Prostate gland (tissue), 2 donors: ENCODE results near the gene ARHGAP25. TPM values are rescaled to one million over a fixed set of nuclear protein-coding genes. Genes with fewer than 3 reads are reported as not detected.

ENCODE experiments used
- DNase-seq: peaks from one replicate; pipeline ENCODE4 v3.0.0-alpha.2; 2019; ENCODE audit warnings: low spot score
- H3K27ac ChIP-seq, 2 donors: fragments of 200-600 bp; sonication (generic); 2 replicates each; pipeline ENCODE4 v1.5.1; 2017 to 2019
- H3K27me3 ChIP-seq: fragments of 200-600 bp; sonication (generic); replicated peaks from 2 replicates; pipeline ENCODE4 v1.5.1; 2019; ENCODE audit not compliant: insufficient read depth
- H3K36me3 ChIP-seq, 2 donors: fragments of 200-600 bp; sonication (generic); 1 replicate in 1 of 2; 2 replicates in 1 of 2; pipeline versions ENCODE4 v1.5.1 to v1.8.1; 2017 to 2019
- H3K4me1 ChIP-seq: fragments of 200-600 bp; sonication (generic); replicated peaks from 2 replicates; pipeline ENCODE4 v1.5.1; 2019
- H3K4me3 ChIP-seq, 2 donors: fragments of 200-600 bp; sonication (generic); 2 replicates each; pipeline ENCODE4 v1.5.1; 2017 to 2019
- H3K9me3 ChIP-seq: fragments of 200-600 bp; sonication (generic); 2 replicates; pipeline ENCODE4 v1.5.1; 2017
- CTCF ChIP-seq, 4 experiments: fragments of 200-600 bp in 2 of 4; fragments of 450-650 bp in 2 of 4; sonication (generic) in 2 of 4; IDR thresholded peaks; 1 replicate in 3 of 4; 2 replicates in 1 of 4; pipeline ENCODE4 v1.5.1; 2016 to 2019; ENCODE audit warnings: antibody characterized with exemption in 4 of 4, mild to moderate bottlenecking in 2 of 4, moderate library complexity in 2 of 4
- POLR2A ChIP-seq: fragments of 450-650 bp; IDR thresholded peaks from one replicate; pipeline ENCODE4 v1.6.1; 2016; ENCODE audit warnings: antibody characterized with exemption, mild to moderate bottlenecking
- POLR2AphosphoS5 ChIP-seq: sonication (generic); formaldehyde crosslinking; IDR thresholded peaks from one replicate; pipeline ENCODE4 v1.6.1; 2017; ENCODE audit warnings: antibody characterized with exemption
- WGBS: methylation state at CpG from one replicate; pipeline ENCODE4 v1.1.5; 2018; 5-methylcytosine and 5-hydroxymethylcytosine counted together
- intact Hi-C: fragments of 100-400 bp; cut with DNase I; formaldehyde crosslinking; loops from one replicate; pipeline ENCODE4 v1.14.2; 2022
- total RNA-seq, 2 donors: library from RNA; depleted of rRNA; stranded (reverse); fragments of >200 nt; gene quantifications; one replicate each; pipeline ENCODE4 v1.1.0, GENCODE V29; 2016

Gene ARHGAP25
- total RNA-seq, 2 donors from 2014 or later, result 5.0 to 6.2 TPM

- no peak overlapping the region for H3K4me3 ChIP-seq
- WGBS, result 88% methylated on average over 3 of the region's 3 CpGs
- H3K27me3 ChIP-seq, result no peaks in the 10 kb centered on the region
- no peak overlapping the region for H3K27ac ChIP-seq
- no peak for TF ChIP-seq POLR2A
- no peak for TF ChIP-seq CTCF (IDR thresholded peaks at IDR 0.05)
- TF ChIP-seq POLR2AphosphoS5, result no peak
- no peaks in the 10 kb centered on the region for H3K4me1 ChIP-seq
- intact Hi-C loops, result no loop called here
- no peaks in the 10 kb centered on the region for H3K9me3 ChIP-seq
- H3K36me3 ChIP-seq, result no peaks in the 10 kb centered on the region
- no peak for DNase-seq
Observed at GRCh38 chr2:68690851-68691250, 43.8 kb upstream of the ARHGAP25 start.

- no peaks in the 10 kb centered on the region for H3K36me3 ChIP-seq
- no peak for DNase-seq
- intact Hi-C loops, result no loop called here
- no peak for TF ChIP-seq POLR2A
- no peak overlapping the region for H3K4me3 ChIP-seq
- H3K9me3 ChIP-seq, result no peaks in the 10 kb centered on the region
- no peaks in the 10 kb centered on the region for H3K4me1 ChIP-seq
- 90% methylated on average over 1 of the region's 1 CpG for WGBS
- H3K27me3 ChIP-seq, result no peaks in the 10 kb centered on the region
- no peak overlapping the region for H3K27ac ChIP-seq
Observed at GRCh38 chr2:68692511-68692910, 42.1 kb upstream of the ARHGAP25 start.

- Histone ChIP-seq H3K9me3 (no peaks in the 10 kb centered on the region), H3K4me3 (no peak overlapping the region), H3K27me3 (no peaks in the 10 kb centered on the region), H3K27ac (no peak overlapping the region), H3K4me1 (no peaks in the 10 kb centered on the region), H3K36me3 (no peaks in the 10 kb centered on the region)
- intact Hi-C loops, result no loop called here
- no peak for TF ChIP-seq POLR2A
- no peak for TF ChIP-seq POLR2AphosphoS5
- no peak for TF ChIP-seq CTCF (IDR thresholded peaks at IDR 0.05)
- no peak for DNase-seq
- WGBS, result 89% methylated on average over 2 of the region's 2 CpGs
Observed at GRCh38 chr2:68693951-68694350, 40.7 kb upstream of the ARHGAP25 start.

GRCh38 chr2:68695971-68696370, 38.6 kb upstream of the ARHGAP25 start:
- DNase-seq, result no peak
- no peak overlapping the region for H3K27ac ChIP-seq
- intact Hi-C loops, result no loop called here
- WGBS, result 92% methylated on average over 4 of the region's 4 CpGs
- no peaks in the 10 kb centered on the region for H3K36me3 ChIP-seq
- no peaks in the 10 kb centered on the region for H3K9me3 ChIP-seq
- no peaks in the 10 kb centered on the region for H3K4me1 ChIP-seq
- TF ChIP-seq POLR2AphosphoS5 (no peak), CTCF (IDR thresholded peaks at IDR 0.05) (no peak), POLR2A (no peak)
- no peak overlapping the region for H3K4me3 ChIP-seq
- H3K27me3 ChIP-seq, result no peaks in the 10 kb centered on the region

GRCh38 chr2:68696554-68696953, 38.1 kb upstream of the ARHGAP25 start:
- intact Hi-C loops, result no loop called here
- 83% methylated on average over 2 of the region's 2 CpGs for WGBS

More at GRCh38 chr2:68696554-68696953, 38.1 kb upstream of the ARHGAP25 start:
- H3K9me3 ChIP-seq, result no peaks in the 10 kb centered on the region
- TF ChIP-seq CTCF (IDR thresholded peaks at IDR 0.05) (no peak), POLR2AphosphoS5 (no peak), POLR2A (no peak)
- H3K4me3 ChIP-seq, result no peak overlapping the region
- H3K27me3 ChIP-seq, result no peaks in the 10 kb centered on the region
- no peak for DNase-seq
- H3K4me1 ChIP-seq, result no peaks in the 10 kb centered on the region
- no peaks in the 10 kb centered on the region for H3K36me3 ChIP-seq
- no peak overlapping the region for H3K27ac ChIP-seq
